Measurements from ENCODE around the gene OPCML. TPM values are rescaled to one million over a fixed set of nuclear protein-coding genes. Genes with fewer than 3 reads are reported as not detected.

OPCML gene
- total and polyA plus RNA-seq, 12 donors, result under 0.01 to 1.2 (median 0.39) TPM

- Histone ChIP-seq H3K27me3 (peaks cover 0 to 8% (median 0%) of the 10 kb centered on the region in 7 donors), H3K27ac (no peak overlapping the region), H3K4me3 (no peak overlapping the region), H3K4me1 (peaks cover 0 to 3% (median 0%) of the 10 kb centered on the region in 9 donors), H3K36me3 (no peaks in the 10 kb centered on the region), H3K9me3 (peaks cover 0 to 13% (median 0%) of the 10 kb centered on the region in 11 donors)
- no peak for TF ChIP-seq CTCF (IDR thresholded peaks at IDR 0.05)
- WGBS, 2 donors, result 93 to 95% methylated on average over 3 of the region's 3 CpGs
- no peak for DNase-seq
- ATAC-seq, result no peak
- intact Hi-C loops (cut with DNase I), result no loop called here
These were observed 904.3 kb downstream of the OPCML start for GRCh38 chr11:132627981-132628380.

DNA sequence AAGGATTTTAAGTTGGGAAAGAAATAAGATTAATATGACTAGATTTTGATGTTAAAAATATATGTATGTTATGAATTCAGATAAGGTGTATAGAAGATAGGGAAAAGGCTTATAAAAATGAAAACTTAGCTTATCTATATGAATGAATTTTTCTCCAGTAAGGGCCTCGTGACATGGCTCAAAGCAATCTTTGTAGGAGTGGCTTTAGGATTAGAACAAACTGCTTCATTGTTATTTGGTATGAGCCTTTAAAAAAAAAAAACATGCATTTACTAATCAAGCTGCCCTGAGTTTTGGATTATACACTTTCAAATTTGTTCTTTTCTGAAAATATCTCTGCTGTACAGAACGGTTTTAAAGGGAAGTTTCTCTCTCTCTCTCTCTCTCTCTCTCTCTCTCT is 905.9 kb downstream of the OPCML start:
- H3K27ac ChIP-seq, result no peak overlapping the region
- H3K9me3 ChIP-seq, result peaks cover 0 to 13% (median 0%) of the 10 kb centered on the region in 11 donors
- no peak for TF ChIP-seq CTCF (IDR thresholded peaks at IDR 0.05)
- no peaks in the 10 kb centered on the region for H3K36me3 ChIP-seq
- H3K4me3 ChIP-seq, result no peak overlapping the region
- 49 to 64% methylated on average over 2 of the region's 2 CpGs for WGBS, 2 donors
- H3K4me1 ChIP-seq, result no peaks in the 10 kb centered on the region
- ATAC-seq (no peak), DNase-seq (no peak)
- peaks cover 0 to 8% (median 0%) of the 10 kb centered on the region in 7 donors for H3K27me3 ChIP-seq
- intact Hi-C loops (cut with DNase I), result no loop called here

- peaks cover 0 to 8% (median 0%) of the 10 kb centered on the region in 7 donors for H3K27me3 ChIP-seq
- intact Hi-C loops (cut with DNase I), result no loop called here
- 74 to 77% methylated on average over 4 of the region's 4 CpGs for WGBS, 2 donors
- TF ChIP-seq CTCF (IDR thresholded peaks at IDR 0.05), result no peak
- no peaks in the 10 kb centered on the region for H3K9me3 ChIP-seq
- H3K4me1 ChIP-seq, result no peaks in the 10 kb centered on the region
- DNase-seq (no peak), ATAC-seq (no peak)
- H3K36me3 ChIP-seq, result no peaks in the 10 kb centered on the region
- H3K4me3 ChIP-seq, result no peak overlapping the region
- H3K27ac ChIP-seq, result no peak overlapping the region
These were observed 908.8 kb downstream of the OPCML start for GRCh38 chr11:132623511-132623910.

DNA sequence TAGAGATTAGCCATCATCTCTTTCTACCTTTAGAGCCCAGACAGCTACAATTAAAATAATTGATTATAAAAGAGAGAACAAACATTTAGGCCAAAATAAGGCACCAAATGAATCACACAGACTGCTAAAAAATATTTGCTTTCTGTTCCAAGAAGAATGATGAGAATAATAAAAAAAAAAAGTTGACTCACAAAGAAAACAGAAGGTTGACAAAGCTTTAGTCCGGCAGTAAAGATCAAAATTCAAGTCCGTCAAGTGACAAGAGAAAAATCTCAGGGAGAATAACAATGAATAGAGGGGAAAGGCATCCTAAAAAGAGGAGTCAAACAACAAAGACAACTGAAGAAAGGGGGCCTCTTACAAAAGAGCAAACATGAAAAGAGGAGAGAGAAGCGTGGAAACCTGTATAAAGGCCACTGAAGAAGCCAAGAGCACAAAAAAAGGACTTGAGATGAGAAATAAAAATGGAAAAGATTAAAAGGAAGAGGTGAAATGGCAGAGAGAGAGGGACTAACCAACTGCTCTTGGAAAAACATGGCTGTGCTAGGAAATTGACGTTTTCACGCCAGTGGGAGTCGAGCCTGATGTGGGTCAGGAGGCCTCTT is 910.2 kb downstream of the OPCML start:
- H3K36me3 ChIP-seq, result no peaks in the 10 kb centered on the region
- no peaks in the 10 kb centered on the region for H3K4me1 ChIP-seq
- 78 to 85% methylated on average over 6 of the region's 6 CpGs for WGBS, 2 donors
- peaks cover 0 to 8% (median 0%) of the 10 kb centered on the region in 7 donors for H3K27me3 ChIP-seq
- no peak overlapping the region for H3K27ac ChIP-seq
- intact Hi-C loops (cut with DNase I), result no loop called here
- no peak overlapping the region for H3K4me3 ChIP-seq
- no peaks in the 10 kb centered on the region for H3K9me3 ChIP-seq
- ATAC-seq (no peak), DNase-seq (no peak)
- no peak for TF ChIP-seq CTCF (IDR thresholded peaks at IDR 0.05)
